ENCODE data around the gene LPCAT3.

Gene LPCAT3

DNA sequence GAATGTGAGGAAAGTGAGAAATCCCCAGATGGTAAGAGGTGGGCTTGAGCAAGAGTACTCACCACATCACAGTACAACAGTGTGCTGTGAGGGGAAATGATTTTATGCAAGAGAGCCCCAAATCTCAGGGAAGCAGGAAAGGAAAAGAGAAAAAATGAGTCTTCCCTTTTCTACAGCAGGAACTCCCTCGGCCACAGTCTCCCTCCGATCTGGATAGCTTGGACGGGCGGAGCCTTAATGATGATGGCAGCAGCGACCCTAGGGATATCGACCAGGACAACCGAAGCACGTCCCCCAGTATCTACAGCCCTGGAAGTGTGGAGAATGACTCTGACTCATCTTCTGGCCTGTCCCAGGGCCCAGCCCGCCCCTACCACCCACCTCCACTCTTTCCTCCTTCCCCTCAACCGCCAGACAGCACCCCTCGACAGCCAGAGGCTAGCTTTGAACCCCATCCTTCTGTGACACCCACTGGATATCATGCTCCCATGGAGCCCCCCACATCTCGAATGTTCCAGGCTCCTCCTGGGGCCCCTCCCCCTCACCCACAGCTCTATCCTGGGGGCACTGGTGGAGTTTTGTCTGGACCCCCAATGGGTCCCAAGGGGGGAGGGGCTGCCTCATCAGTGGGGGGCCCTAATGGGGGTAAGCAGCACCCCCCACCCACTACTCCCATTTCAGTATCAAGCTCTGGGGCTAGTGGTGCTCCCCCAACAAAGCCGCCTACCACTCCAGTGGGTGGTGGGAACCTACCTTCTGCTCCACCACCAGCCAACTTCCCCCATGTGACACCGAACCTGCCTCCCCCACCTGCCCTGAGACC, 82.7 kb downstream of the LPCAT3 start:
- DNase-seq: no peak

DNA sequence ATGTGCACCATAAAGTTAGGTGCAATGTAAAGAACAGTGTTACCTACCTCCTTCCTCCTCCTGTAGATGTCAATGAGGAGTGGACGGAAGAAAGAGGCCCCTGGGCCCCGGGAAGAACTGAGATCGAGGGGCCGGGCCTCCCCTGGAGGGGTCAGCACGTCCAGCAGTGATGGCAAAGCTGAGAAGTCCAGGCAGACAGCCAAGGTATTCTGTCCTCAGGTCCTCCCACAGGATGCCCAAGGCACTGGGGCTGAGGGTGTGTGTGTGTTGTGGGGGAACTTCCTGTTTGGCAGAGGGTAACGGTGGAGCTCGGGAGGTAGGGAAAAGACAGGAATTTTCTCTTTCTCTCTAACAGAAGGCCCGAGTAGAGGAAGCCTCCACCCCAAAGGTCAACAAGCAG, 84.2 kb downstream of the LPCAT3 start:
- DNase-seq: no peak

DNA sequence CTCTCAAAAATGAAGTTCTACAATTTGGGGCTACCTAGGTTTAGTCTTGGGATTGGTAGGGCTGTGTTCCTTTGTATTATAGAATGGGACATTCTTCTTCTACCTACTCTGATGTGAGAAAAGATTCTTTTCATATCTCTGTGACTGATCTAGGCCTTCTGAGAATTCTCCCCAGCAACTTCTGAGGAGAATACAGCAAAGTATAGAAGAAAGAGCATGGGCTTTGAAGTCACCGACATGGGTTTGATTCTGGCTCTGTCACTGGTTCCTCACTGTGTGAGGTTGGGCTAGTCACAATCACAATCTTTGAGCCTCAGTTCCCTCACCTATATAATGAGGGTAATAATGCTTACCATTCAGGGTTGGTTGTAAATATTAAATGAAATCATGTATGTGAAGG, 85.5 kb downstream of the LPCAT3 start:
- no peak for DNase-seq

DNA sequence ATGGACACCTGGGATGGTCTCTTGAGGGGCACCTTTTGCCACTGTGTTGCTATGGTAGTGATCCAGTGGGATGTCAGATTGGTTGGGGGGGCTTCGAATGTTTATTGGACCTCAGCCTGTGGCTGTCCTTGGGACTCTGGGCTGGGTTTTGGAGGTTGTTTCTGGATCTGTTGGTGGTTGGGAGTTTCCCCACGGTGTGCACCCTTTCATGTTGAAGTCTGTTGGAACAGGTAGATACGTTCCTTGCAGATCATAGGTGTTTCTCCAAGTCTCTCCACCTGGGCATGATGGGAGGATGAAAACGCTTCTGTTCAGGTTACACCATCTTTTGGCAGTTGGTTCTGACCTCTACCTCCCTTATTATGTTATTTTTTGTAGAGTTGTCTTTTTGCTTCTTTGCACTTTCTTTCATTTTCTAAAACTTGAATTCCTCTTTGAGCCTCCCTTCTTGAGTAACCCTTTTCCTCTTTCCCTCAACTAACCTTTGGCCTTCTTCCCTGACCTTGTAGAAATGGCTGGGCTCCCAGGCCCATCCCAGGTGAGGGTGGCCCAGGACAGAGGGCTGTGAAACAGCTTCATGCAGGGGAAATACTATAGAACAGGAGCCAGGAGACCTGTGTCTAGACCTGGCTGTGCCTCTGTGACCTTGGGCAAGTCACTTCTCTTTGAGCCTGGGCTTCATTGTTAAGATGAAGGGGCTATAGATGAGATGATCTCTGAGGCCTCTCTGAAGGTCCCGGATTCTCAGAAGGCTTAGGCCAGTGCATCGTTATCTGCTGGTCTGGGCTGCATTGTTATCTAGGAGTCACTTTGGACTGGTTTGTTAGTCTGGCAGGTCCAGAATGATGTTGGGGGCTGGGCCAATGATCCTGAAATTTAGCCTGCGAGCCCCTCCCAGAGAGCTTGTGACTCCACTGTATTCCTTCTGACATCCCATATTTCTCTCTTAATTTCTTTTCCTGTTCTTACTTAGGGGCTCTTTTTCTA, 88.5 kb downstream of the LPCAT3 start:
- DNase-seq: no peak

DNA sequence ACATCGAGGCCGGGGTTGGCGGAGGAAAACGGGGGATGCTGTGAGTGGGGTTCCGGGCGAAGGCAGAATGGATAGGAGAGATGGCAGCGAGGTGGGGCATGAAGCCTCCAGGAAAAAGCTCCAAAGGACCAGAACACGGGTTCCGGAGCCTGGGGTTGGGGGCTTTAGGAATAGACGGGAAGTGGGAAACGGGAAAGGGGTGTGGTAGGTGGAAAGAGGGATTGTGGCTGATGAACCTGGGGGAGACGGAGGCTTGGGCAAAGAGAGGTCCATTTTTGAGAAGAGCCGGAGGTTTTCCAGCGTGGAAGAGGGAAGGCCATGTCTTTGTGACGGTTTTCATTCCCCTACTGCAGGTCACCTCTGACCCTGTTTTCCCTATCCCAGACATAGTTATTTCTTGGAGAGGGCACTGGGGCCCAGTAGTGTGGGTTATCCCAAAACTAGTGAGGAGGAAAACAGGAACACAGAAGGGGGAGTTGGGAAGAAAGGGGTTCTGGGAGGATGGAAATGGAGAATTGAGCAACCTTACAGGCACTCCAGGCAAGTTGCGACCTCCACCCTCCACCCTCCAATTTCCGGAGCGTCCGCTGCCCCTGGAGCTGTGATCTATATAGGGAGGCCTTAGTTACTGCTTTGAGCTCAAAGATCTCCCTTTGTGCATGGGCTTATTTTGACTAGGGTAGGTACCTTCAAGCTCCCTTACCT, 89.4 kb downstream of the LPCAT3 start:
- DNase-seq: peak; percentile 24

DNA sequence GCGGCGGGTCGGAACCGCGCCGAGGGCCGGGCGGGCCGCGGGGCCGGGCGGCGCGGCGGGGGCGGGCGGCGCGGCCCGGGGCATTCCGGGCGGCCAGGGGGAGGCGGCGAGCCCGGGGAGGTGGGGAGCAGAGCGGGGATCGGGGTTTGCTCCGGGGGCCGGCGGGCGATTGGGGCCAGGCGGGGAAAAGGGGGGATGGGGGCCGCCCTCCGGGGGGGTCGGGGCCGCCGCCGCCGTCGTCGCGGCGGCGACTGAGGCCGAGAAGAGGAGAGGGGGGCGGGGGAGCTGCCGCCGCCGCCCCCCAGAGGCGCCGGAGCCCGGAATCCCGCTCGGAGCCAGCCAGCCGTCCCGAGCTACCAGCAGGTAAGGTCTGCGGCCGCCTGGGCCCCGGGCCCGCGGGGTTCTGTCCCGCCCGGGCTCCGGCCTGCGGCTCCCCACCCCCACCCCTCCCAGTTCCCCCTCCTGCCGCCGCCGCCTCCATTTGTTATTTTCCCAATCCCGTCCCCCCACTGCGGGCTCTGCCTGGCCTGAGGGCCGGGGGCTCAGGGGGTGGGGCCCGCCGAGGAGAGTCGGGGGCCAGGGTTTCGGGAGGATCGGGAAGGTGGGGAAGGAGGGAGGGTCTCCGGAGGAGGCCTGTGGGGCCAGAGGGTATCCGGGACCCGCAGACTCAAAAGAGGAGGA, 90.1 kb downstream of the LPCAT3 start:
- peak; percentile 31 for DNase-seq

DNA sequence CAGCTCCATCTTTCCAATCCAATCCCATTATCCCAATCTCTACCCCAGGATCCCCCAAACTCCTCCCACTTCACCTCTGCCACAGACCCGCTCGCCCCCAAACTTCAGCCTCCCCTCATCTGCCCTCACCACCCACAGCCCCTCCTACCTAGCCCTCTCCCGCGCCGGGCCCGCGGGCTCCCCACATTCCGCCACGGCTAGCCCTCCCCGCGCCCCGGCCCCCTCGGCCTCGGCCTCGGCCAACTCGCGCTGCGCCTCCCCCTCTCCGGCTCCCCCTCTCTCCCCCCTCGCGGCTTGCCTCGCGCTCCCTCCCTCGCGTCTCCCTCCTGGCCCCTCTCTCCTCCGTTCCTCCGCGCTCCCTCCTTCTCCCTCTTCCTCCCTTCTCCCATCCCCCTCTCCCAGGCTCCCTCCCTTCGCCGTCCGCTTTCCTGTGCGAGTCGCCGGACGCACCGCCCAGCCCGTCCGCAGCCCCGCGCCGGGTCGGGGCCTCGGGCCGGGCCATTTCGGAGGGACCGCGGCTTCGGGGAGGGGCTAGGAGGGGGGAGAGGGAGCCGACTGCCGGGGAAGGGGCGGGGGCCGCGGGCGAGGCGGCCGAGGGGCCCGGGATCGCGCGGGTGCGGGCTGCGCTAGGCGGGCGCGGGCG, 90.8 kb downstream of the LPCAT3 start, which contains the start of gene ATN1:
ATN1 (plus strand) TSS at position 581 of the 643 bp plus-strand sequence. CDS start 6,043 bp downstream, outside the sequence.
- peak; percentile 85 for DNase-seq
